Measurements from ENCODE around the gene SDSL. TPM values are rescaled to one million over a fixed set of nuclear protein-coding genes. Genes with fewer than 3 reads are reported as not detected.

Gene SDSL
- polyA plus RNA-seq, 12 donors: 0.76 to 1.6 (median 1.2) TPM; not detected in 2

- DNase-seq: no peak
Observed at GRCh38 chr12:113479216-113479589, 57.0 kb downstream of the SDSL start.

DNA sequence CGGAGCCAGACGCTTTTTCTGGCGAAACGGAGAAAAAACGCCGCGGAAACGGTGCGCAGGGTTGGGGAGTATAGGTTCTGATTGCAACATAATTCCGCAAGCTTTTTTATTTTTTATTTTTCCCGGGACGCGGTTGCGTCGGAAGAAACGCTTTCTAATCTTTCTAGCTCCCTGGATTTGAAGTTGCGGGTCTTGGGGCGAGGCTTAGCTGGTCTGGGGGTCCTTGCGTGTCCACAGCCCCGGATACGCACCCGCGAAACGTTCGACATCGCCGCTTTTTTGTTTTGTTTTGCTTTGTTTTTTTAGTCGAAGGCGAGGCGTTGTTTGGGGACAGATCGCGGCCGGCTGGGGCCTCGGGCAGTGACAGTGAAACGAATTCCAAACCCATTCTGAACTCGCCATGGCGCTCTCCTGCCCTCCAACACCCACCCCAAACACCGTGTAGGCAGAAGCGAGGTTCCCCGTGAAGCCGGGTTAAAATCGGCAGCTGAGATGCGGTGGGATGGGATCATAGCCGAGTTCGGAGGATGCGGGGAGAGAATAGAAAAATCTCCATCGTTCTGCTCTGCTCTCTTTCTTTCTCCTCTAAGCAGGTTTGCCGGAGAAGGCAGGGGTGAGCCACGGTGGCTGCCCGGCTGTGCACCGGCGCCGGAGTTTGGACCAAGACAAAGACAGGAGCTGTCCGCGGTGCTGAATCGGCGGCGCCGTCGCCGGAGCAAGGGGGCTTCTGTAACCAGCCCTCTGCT lies 57.6 kb downstream of the SDSL start:
- peak; percentile 64 for DNase-seq

GRCh38 chr12:113480336-113480971 lies 58.3 kb downstream of the SDSL start:
- no peak for DNase-seq

GRCh38 chr12:113482334-113482733 lies 60.2 kb downstream of the SDSL start:
- no peak for DNase-seq

- no peak for DNase-seq
Observed at GRCh38 chr12:113485330-113485729, 63.1 kb downstream of the SDSL start.

- no peak for DNase-seq
Observed at GRCh38 chr12:113486722-113487121, 64.5 kb downstream of the SDSL start.

Other genes with a start within 250 kb of the SDSL start
- 10 to 100 TPM in 11 of 12 donors, not detected in 1; 37.7 to 70.6 (median 52.6) TPM for gene DDX54, start 236.9 kb upstream of the SDSL start, polyA plus RNA-seq (ENCODE audit: insufficient read length in 12 of 12)
- gene RITA1, start 236.7 kb upstream of the SDSL start, polyA plus RNA-seq (ENCODE audit: insufficient read length in 12 of 12): 10 to 100 TPM in 3 of 12 donors, 1 to 10 TPM in 8, not detected in 1; 6.4 to 15.7 (median 8.3) TPM
- gene TPCN1, start 200.9 kb upstream of the SDSL start, polyA plus RNA-seq (ENCODE audit: insufficient read length in 12 of 12): 10 to 100 TPM in 11 of 12 donors, not detected in 1; 17.8 to 50.9 (median 34.5) TPM
- gene SLC8B1, start 87.3 kb upstream of the SDSL start, polyA plus RNA-seq (ENCODE audit: insufficient read length in 12 of 12): 10 to 100 TPM in 11 of 12 donors, not detected in 1; 10.6 to 19.5 (median 12.2) TPM
- gene PLBD2, start 63.8 kb upstream of the SDSL start, polyA plus RNA-seq (ENCODE audit: insufficient read length in 12 of 12): 10 to 100 TPM in 11 of 12 donors, not detected in 1; 11.8 to 30.7 (median 13.9) TPM
- under 1 TPM in 4 of 12 donors, not detected in 8; 0.15 to 0.33 (median 0.26) TPM for gene SDS, start 18.5 kb upstream of the SDSL start, polyA plus RNA-seq (ENCODE audit: insufficient read length in 12 of 12)
- not detected for gene LHX5, start 49.5 kb downstream of the SDSL start, polyA plus RNA-seq (ENCODE audit: insufficient read length in 12 of 12)

Measured in muscle of arm (tissue), 12 donors.